H9 (cell line): ENCODE results near the gene DIAPH2. TPM values are rescaled to one million over a fixed set of nuclear protein-coding genes. Genes with fewer than 3 reads are reported as not detected.

Source experiments
- DNase-seq: peaks from one replicate; pipeline ENCODE4 v3.0.0-alpha.2; 2017
- H2AFZ ChIP-seq: one replicate; pipeline ENCODE4 v1.6.1; 2013; ENCODE audit warnings: mild to moderate bottlenecking, low read length, control low read depth, moderate library complexity
- H2AK5ac ChIP-seq: 2 replicates; pipeline ENCODE4 v1.6.1; 2013; ENCODE audit warnings: low read length, control low read depth, mixed read lengths; ENCODE audit not compliant: insufficient read length
- H2BK120ac ChIP-seq: one replicate; pipeline ENCODE4 v1.6.1; 2013; ENCODE audit warnings: low read depth, mild to moderate bottlenecking, low read length, control low read depth, inconsistent platforms; ENCODE audit not compliant: poor library complexity, severe bottlenecking
- H2BK12ac ChIP-seq: 2 replicates; pipeline ENCODE4 v1.6.1; 2013; ENCODE audit warnings: low read length, control low read depth, mixed read lengths, low read depth; ENCODE audit not compliant: insufficient read length
- H2BK15ac ChIP-seq: 2 replicates; pipeline ENCODE4 v1.6.1; 2013; ENCODE audit warnings: low read depth, low read length, control low read depth
- H2BK20ac ChIP-seq: one replicate; pipeline ENCODE4 v1.6.1; 2013; ENCODE audit warnings: low read depth, mild to moderate bottlenecking, low read length, control low read depth, inconsistent platforms; ENCODE audit not compliant: poor library complexity, severe bottlenecking
- H2BK5ac ChIP-seq: 2 replicates; pipeline ENCODE4 v1.6.1; 2013; ENCODE audit warnings: low read length, control low read depth, mixed read lengths; ENCODE audit not compliant: insufficient read length
- H3K14ac ChIP-seq: 2 replicates; pipeline ENCODE4 v1.6.1; 2013; ENCODE audit warnings: low read length, control low read depth; ENCODE audit not compliant: insufficient read depth
- H3K18ac ChIP-seq: 2 replicates; pipeline ENCODE4 v1.6.1; 2013; ENCODE audit warnings: low read depth, mild to moderate bottlenecking, mixed read lengths, low read length, control low read depth; ENCODE audit not compliant: insufficient read length
- H3K23ac ChIP-seq: 2 replicates; pipeline ENCODE4 v1.6.1; 2013; ENCODE audit warnings: low read length, control low read depth, mixed read lengths, low read depth; ENCODE audit not compliant: insufficient read length
- H3K23me2 ChIP-seq: 2 replicates; pipeline ENCODE4 v1.6.1; 2013; ENCODE audit warnings: low read depth, mild to moderate bottlenecking, mixed read lengths, low read length, control low read depth; ENCODE audit not compliant: insufficient read length, poor library complexity, severe bottlenecking
- H3K27ac ChIP-seq: 2 replicates; pipeline ENCODE4 v1.5.1; 2013; ENCODE audit warnings: low read length, control low read depth, mixed read lengths, low read depth; ENCODE audit not compliant: insufficient read length
- H3K27me3 ChIP-seq: 2 replicates; pipeline ENCODE4 v1.6.1; 2013; ENCODE audit warnings: low read length, control low read depth, inconsistent platforms; ENCODE audit not compliant: insufficient read depth
- H3K4ac ChIP-seq: 2 replicates; pipeline ENCODE4 v1.6.1; 2013; ENCODE audit warnings: low read depth, mild to moderate bottlenecking, control low read depth, inconsistent platforms, low read length, moderate library complexity
- H3K4me1 ChIP-seq: 2 replicates; pipeline ENCODE4 v1.6.1; 2013; ENCODE audit warnings: low read length, control low read depth, inconsistent platforms; ENCODE audit not compliant: insufficient read depth
- H3K4me2 ChIP-seq: 2 replicates; pipeline ENCODE4 v1.6.1; 2013; ENCODE audit warnings: low read length, control low read depth, mixed read lengths; ENCODE audit not compliant: insufficient read length, insufficient read depth
- H3K56ac ChIP-seq: 2 replicates; pipeline ENCODE4 v1.6.1; 2013; ENCODE audit warnings: low read depth, mild to moderate bottlenecking, mixed read lengths, low read length, control low read depth; ENCODE audit not compliant: insufficient read length
- H3K79me1 ChIP-seq: 2 replicates; pipeline ENCODE4 v1.6.1; 2013; ENCODE audit warnings: low read depth, mild to moderate bottlenecking, moderate library complexity, low read length, control low read depth, inconsistent platforms; ENCODE audit not compliant: insufficient read depth, poor library complexity, severe bottlenecking
- H3K79me2 ChIP-seq: 2 replicates; pipeline ENCODE4 v1.6.1; 2013; ENCODE audit warnings: low read length, control low read depth, inconsistent platforms; ENCODE audit not compliant: insufficient read depth
- H3K9ac ChIP-seq: 2 replicates; pipeline ENCODE4 v1.6.1; 2013; ENCODE audit warnings: low read length, control low read depth, mixed read lengths; ENCODE audit not compliant: insufficient read length; ENCODE audit errors: extremely low read depth
- H3K9me3 ChIP-seq: one replicate; pipeline ENCODE4 v1.6.1; 2013; ENCODE audit warnings: low read depth, low read length, inconsistent platforms; ENCODE audit not compliant: control insufficient read depth
- H3T11ph ChIP-seq: one replicate; pipeline ENCODE4 v1.6.1; 2013; ENCODE audit warnings: mild to moderate bottlenecking, low read length, control low read depth, inconsistent platforms
- H4K20me1 ChIP-seq: one replicate; pipeline ENCODE4 v1.6.1; 2013; ENCODE audit not compliant: control insufficient read depth, insufficient read length, insufficient read depth
- H4K5ac ChIP-seq: 2 replicates; pipeline ENCODE4 v1.6.1; 2013; ENCODE audit warnings: low read depth, mild to moderate bottlenecking, mixed read lengths, low read length, control low read depth; ENCODE audit not compliant: insufficient read length
- H4K8ac ChIP-seq: replicated peaks from 2 replicates; pipeline ENCODE4 v1.6.1; 2013; ENCODE audit warnings: low read length, control low read depth, mixed read lengths, low read depth; ENCODE audit not compliant: insufficient read length
- H4K91ac ChIP-seq: 2 replicates; pipeline ENCODE4 v1.6.1; 2013; ENCODE audit warnings: low read depth, mild to moderate bottlenecking, moderate library complexity, mixed read lengths, low read length, control low read depth; ENCODE audit not compliant: insufficient read length
- H3K27ac Mint-ChIP-seq, 3 experiments: 2 replicates in 2 of 3; 3 replicates in 1 of 3; pipeline ENCODE4 v1.8.0; 2020 to 2021; ENCODE audit warnings: mixed read lengths in 3 of 3, mild to moderate bottlenecking in 1 of 3, moderate library complexity in 1 of 3
- H3K27me3 Mint-ChIP-seq: 2 replicates; pipeline ENCODE4 v1.8.0; 2021; ENCODE audit warnings: low read depth, mild to moderate bottlenecking, moderate library complexity, mixed read lengths
- H3K36me3 Mint-ChIP-seq, 3 experiments: 2 replicates in 2 of 3; 3 replicates in 1 of 3; pipeline ENCODE4 v1.8.0; 2020 to 2021; ENCODE audit warnings: low read depth in 3 of 3, mixed read lengths in 3 of 3; ENCODE audit not compliant: insufficient read depth in 1 of 3
- H3K4me1 Mint-ChIP-seq, 2 experiments: 2 replicates each; pipeline ENCODE4 v1.8.0; 2020; ENCODE audit warnings: mixed read lengths in 2 of 2
- H3K4me3 Mint-ChIP-seq, 2 experiments: 2 replicates in 1 of 2; 3 replicates in 1 of 2; pipeline ENCODE4 v1.8.0; 2020 to 2021; ENCODE audit warnings: mild to moderate bottlenecking in 2 of 2, mixed read lengths in 2 of 2, moderate library complexity in 1 of 2
- H3K9me3 Mint-ChIP-seq, 2 experiments: 2 replicates in 1 of 2; 3 replicates in 1 of 2; pipeline ENCODE4 v1.8.0; 2020; ENCODE audit warnings: mild to moderate bottlenecking in 2 of 2, mixed read lengths in 2 of 2, moderate library complexity in 1 of 2
- CTCF ChIP-seq: fragments of 200-600 bp; sonication (generic); conservative IDR thresholded peaks from 3 replicates; pipeline ENCODE4 v1.8.0; 2021; ENCODE audit warnings: antibody characterized with exemption, mild to moderate bottlenecking
- WGBS: extraction: QIAGEN DNeasy Blood & Tissue Kit; methylation state at CpG from one replicate; pipeline ENCODE4 v1.1.7; 2013; ENCODE audit warnings: missing lambda C conversion rate, low lambda C conversion rate, mixed read lengths; ENCODE audit not compliant: insufficient read length; ENCODE audit errors: extremely low coverage; 5-methylcytosine and 5-hydroxymethylcytosine counted together
- total RNA-seq: library from RNA; stranded (reverse); gene quantifications from 2 replicates; pipeline ENCODE4 v1.2.1, GENCODE V29; 2021

The DIAPH2 gene
- total RNA-seq, 1 experiment from 2014 or later, result 45.4 TPM

- Histone ChIP-seq H2BK15ac (no peak overlapping the region), H3K27ac (no peak overlapping the region), H2BK120ac (no peak overlapping the region), H3T11ph (no peak overlapping the region), H3K4me2 (no peak overlapping the region), H3K56ac (no peak overlapping the region), H2AFZ (no peak overlapping the region), H2BK20ac (no peak overlapping the region), H3K14ac (no peak overlapping the region), H4K91ac (no peak overlapping the region), H3K4ac (no peak overlapping the region), H4K20me1 (no peaks in the 10 kb centered on the region), H2BK12ac (no peak overlapping the region), H3K23me2 (no peaks in the 10 kb centered on the region), H4K8ac (no peak overlapping the region), H3K23ac (no peak overlapping the region), H3K9me3 (no peaks in the 10 kb centered on the region), H2AK5ac (no peak overlapping the region), H3K79me2 (no peaks in the 10 kb centered on the region), H3K18ac (no peak overlapping the region), H3K4me1 (no peaks in the 10 kb centered on the region; the same call in 1 of the 2 replicates), H4K5ac (no peak overlapping the region), H3K27me3 (no peaks in the 10 kb centered on the region), H2BK5ac (no peak overlapping the region), H3K9ac (no peak overlapping the region), H3K79me1 (no peaks in the 10 kb centered on the region)
- no peak overlapping the region for H3K4me3 Mint-ChIP-seq
- peaks cover 27 to 28% of the 10 kb centered on the region in 2 experiments for H3K4me1 Mint-ChIP-seq
- H3K27me3 Mint-ChIP-seq, result no peaks in the 10 kb centered on the region
- no peak for TF ChIP-seq CTCF
- no peak for DNase-seq
- no CpG with 5 or more reads among the region's 2 CpGs for whole genome bisulfite sequencing
- no peak overlapping the region for H3K27ac Mint-ChIP-seq
- H3K36me3 Mint-ChIP-seq, result peaks cover 2 to 16% (median 3%) of the 10 kb centered on the region in 3 experiments; a peak in 4 of 7 replicates
- no peaks in the 10 kb centered on the region for H3K9me3 Mint-ChIP-seq
Measured at GRCh38 chrX:97030463-97030862, 345.8 kb downstream of the DIAPH2 start.
